ENCODE measurements around the gene BCL2.
"Not testable (repeated sequence)": the region's sequence is repeated elsewhere in the genome, so short reads cannot be mapped to it uniquely, and the experiment has no call there.

Gene BCL2

GRCh38 chr18:63207143-63207790, 112.3 kb downstream of the BCL2 start:
- CTCF ChIA-PET, result interaction anchor here (0.6 to 0.7 kb wide), 2 partner anchors 45 to 58 kb away, joined by 3 read pairs; no protein-coding TSS in a partner anchor
- DNase-seq (ENCODE audit: low spot score), result no peak

GRCh38 chr18:63206433-63207142, 113.0 kb downstream of the BCL2 start:
- DNase-seq (ENCODE audit: low spot score), result no peak
- ChIA-PET POLR2A (ENCODE audit: low non-redundant PET) (no interaction called here), CTCF (interaction anchor here (0.6 kb wide), 1 partner anchor 44 kb away, joined by 3 read pairs; no protein-coding TSS in a partner anchor)
- H3K27ac ChIP-seq, result no peak overlapping the region
- TF ChIP-seq CTCF (conservative IDR thresholded peaks at IDR 0.05; ENCODE audit: low read depth), result no peak

More at GRCh38 chr18:63207143-63207790, 112.3 kb downstream of the BCL2 start:
- POLR2A ChIA-PET (ENCODE audit: low non-redundant PET), result no interaction called here
- no peak for TF ChIP-seq CTCF (conservative IDR thresholded peaks at IDR 0.05; ENCODE audit: low read depth)
- no peak overlapping the region for H3K27ac ChIP-seq

- no peak overlapping the region for H3K27ac ChIP-seq
- no peak for DNase-seq (ENCODE audit: low spot score)
- TF ChIP-seq CTCF (conservative IDR thresholded peaks at IDR 0.05; ENCODE audit: low read depth), result no peak
- ChIA-PET POLR2A (ENCODE audit: low non-redundant PET) (no interaction called here), CTCF (no interaction called here)
Measured at GRCh38 chr18:63205791-63206252, 113.7 kb downstream of the BCL2 start.

GRCh38 chr18:63203497-63203896, 116.1 kb downstream of the BCL2 start:
- CTCF ChIA-PET, result no interaction called here

GRCh38 chr18:63202828-63203227, 116.7 kb downstream of the BCL2 start:
- ChIA-PET POLR2A (ENCODE audit: low non-redundant PET) (no interaction called here), CTCF (no interaction called here)
- no peak overlapping the region for H3K27ac ChIP-seq
- TF ChIP-seq CTCF (conservative IDR thresholded peaks at IDR 0.05; ENCODE audit: low read depth), result no peak
- DNase-seq (ENCODE audit: low spot score), result no peak

More at GRCh38 chr18:63203497-63203896, 116.1 kb downstream of the BCL2 start:
- no peak overlapping the region for H3K27ac ChIP-seq
- POLR2A ChIA-PET (ENCODE audit: low non-redundant PET), result no interaction called here
- DNase-seq (ENCODE audit: low spot score), result no peak
- TF ChIP-seq CTCF (conservative IDR thresholded peaks at IDR 0.05; ENCODE audit: low read depth), result no peak

- DNase-seq (ENCODE audit: low spot score); H3K27ac ChIP-seq; POLR2A ChIA-PET (ENCODE audit: low non-redundant PET); CTCF ChIA-PET: not testable (repeated sequence)
Measured at GRCh38 chr18:63201456-63201855, 118.1 kb downstream of the BCL2 start.

- no peak overlapping the region for H3K27ac ChIP-seq
- ChIA-PET CTCF (interaction anchor here (0.6 kb wide), 1 partner anchor 36 kb away, joined by 3 read pairs; no protein-coding TSS in a partner anchor), POLR2A (ENCODE audit: low non-redundant PET) (no interaction called here)
- no peak for DNase-seq (ENCODE audit: low spot score)
- no peak for TF ChIP-seq CTCF (conservative IDR thresholded peaks at IDR 0.05; ENCODE audit: low read depth)
Measured at GRCh38 chr18:63199743-63200241, 119.8 kb downstream of the BCL2 start.

Measured in RWPE1 (cell line).